GM12878 (cell line): ENCODE measurements around the gene USP31. TPM values are rescaled to one million over a fixed set of nuclear protein-coding genes. Genes with fewer than 3 reads are reported as not detected.

Experiments used
- ATAC-seq: fragments of 200-7000 bp; cut with Tn5 transposase; 3 replicates; pipeline ENCODE4 v1.9.1; 2020; ENCODE audit warnings: mild to moderate bottlenecking, moderate library complexity
- BruUV-seq: library from RNA; stranded (reverse); fragments of 400-500 nt; replicated peaks from 2 replicates; lab custom pipeline; 2021; lab: Mats Ljungman, UMichigan
- CTCF ChIA-PET: fragments of 300-600 bp; sonication (Branson Sonifier 250); formaldehyde crosslinking; extraction: SDS; loops from one replicate; lab custom pipeline; 2021; ENCODE audit warnings: inconsistent platforms; lab: Yijun Ruan, JAX
- POLR2A ChIA-PET: fragments of 350-600 bp; formaldehyde crosslinking; extraction: SDS; loops from one replicate; lab custom pipeline; 2021; ENCODE audit warnings: inconsistent platforms; lab: Charles Lee
- RAD21 ChIA-PET: fragments of 300-600 bp; sonication (Branson Sonifier 250); formaldehyde crosslinking; loops from one replicate; lab custom pipeline; 2023; ENCODE audit warnings: antibody characterized with exemption; ENCODE audit not compliant: unreplicated experiment; lab: Charles Lee
- SMC1A ChIA-PET: fragments of 300-600 bp; sonication (Branson Sonifier 250); formaldehyde crosslinking; loops from one replicate; lab custom pipeline; 2023; ENCODE audit not compliant: unreplicated experiment, uncharacterized antibody; lab: Charles Lee
- DNase-seq: peaks from one replicate; pipeline ENCODE4 v3.0.0-alpha.2; 2011; ENCODE audit warnings: low read depth, low spot score
- FAIRE-seq: peaks from 3 replicates; lab custom pipeline; 2011; peaks lifted over from hg19 to GRCh38; lab: Jason Lieb, UNC
- H2AFZ ChIP-seq: 2 replicates; pipeline ENCODE4 v1.6.0; 2011; ENCODE audit warnings: low read depth, low read length, control low read depth; ENCODE audit not compliant: control insufficient read depth
- H3K27ac ChIP-seq: 2 replicates; pipeline ENCODE4 v1.5.1; 2011; ENCODE audit warnings: control low read depth; ENCODE audit not compliant: control insufficient read depth, insufficient read depth
- H3K27me3 ChIP-seq, 2 experiments: replicated peaks in 1 of 2; 2 replicates each; pipeline versions ENCODE4 v1.6.0 to v1.6.1; 2011; ENCODE audit warnings: low read length in 1 of 2; ENCODE audit not compliant: control insufficient read depth in 2 of 2, insufficient read depth in 2 of 2
- H3K36me3 ChIP-seq, 2 experiments: 2 replicates each; pipeline ENCODE4 v1.5.1; 2011; ENCODE audit warnings: low read length in 1 of 2; ENCODE audit not compliant: control insufficient read depth in 2 of 2, insufficient read depth in 2 of 2
- H3K4me1 ChIP-seq: 2 replicates; pipeline ENCODE4 v1.6.1; 2011; ENCODE audit warnings: mild to moderate bottlenecking, low read length, moderate library complexity, mixed read lengths; ENCODE audit not compliant: control insufficient read depth, insufficient read depth
- H3K4me2 ChIP-seq: 2 replicates; pipeline ENCODE4 v1.6.0; 2011; ENCODE audit warnings: control low read depth; ENCODE audit not compliant: control insufficient read depth, insufficient read depth
- H3K4me3 ChIP-seq: fragments of 200-600 bp; sonication (generic); 2 replicates; pipeline ENCODE4 v1.5.1; 2016
- H3K79me2 ChIP-seq: 2 replicates; pipeline ENCODE4 v1.6.0; 2011; ENCODE audit warnings: low read length; ENCODE audit not compliant: control insufficient read depth, insufficient read depth
- H3K9ac ChIP-seq: 2 replicates; pipeline ENCODE4 v1.8.0; 2011; ENCODE audit warnings: low read length, control low read depth, mixed read lengths; ENCODE audit not compliant: control insufficient read depth, insufficient read depth
- H3K9me3 ChIP-seq: replicated peaks from 3 replicates; pipeline ENCODE4 v1.5.1; 2011; ENCODE audit warnings: mild to moderate bottlenecking, low read length; ENCODE audit not compliant: control insufficient read depth, insufficient read depth
- H4K20me1 ChIP-seq: 2 replicates; pipeline ENCODE4 v1.6.0; 2011; ENCODE audit not compliant: control insufficient read depth, insufficient read depth
- CBFB ChIP-seq: IDR thresholded peaks from 2 replicates; pipeline ENCODE4 v1.6.1; 2016; ENCODE audit warnings: antibody characterized with exemption, low read depth
- CREB1 ChIP-seq: IDR thresholded peaks from 2 replicates; pipeline ENCODE4 v1.6.1; 2012; ENCODE audit warnings: low read depth, mild to moderate bottlenecking, inconsistent platforms
- IKZF1 ChIP-seq: fragments of 450-650 bp; conservative IDR thresholded peaks from 2 replicates; pipeline ENCODE4 v1.6.1; 2017; ENCODE audit warnings: antibody characterized with exemption, mild to moderate bottlenecking
- LARP7 ChIP-seq: fragments of 450-650 bp; IDR thresholded peaks from 2 replicates; pipeline ENCODE4 v1.6.1; 2017; ENCODE audit warnings: mild to moderate bottlenecking
- NR2F1 ChIP-seq: fragments of 450-650 bp; conservative IDR thresholded peaks from 2 replicates; pipeline ENCODE4 v1.6.1; 2017; ENCODE audit warnings: mild to moderate bottlenecking
- PBX3 ChIP-seq: IDR thresholded peaks from 2 replicates; pipeline ENCODE4 v1.6.1; 2011; ENCODE audit warnings: mild to moderate bottlenecking, low read depth, low read length, moderate library complexity; ENCODE audit not compliant: insufficient replicate concordance
- RAD21 ChIP-seq: IDR thresholded peaks from 2 replicates; pipeline ENCODE4 v1.6.1; 2011; ENCODE audit warnings: mild to moderate bottlenecking, low read depth, low read length, moderate library complexity; ENCODE audit not compliant: insufficient read depth
- RAD51 ChIP-seq: fragments of 450-650 bp; IDR thresholded peaks from 2 replicates; pipeline ENCODE4 v1.6.1; 2016; ENCODE audit warnings: moderate library complexity, mild to moderate bottlenecking, inconsistent platforms
- RCOR1 ChIP-seq: conservative IDR thresholded peaks from 2 replicates; pipeline ENCODE4 v1.6.1; 2012; ENCODE audit warnings: low read depth, low read length, improper control_type of control experiment
- WGBS: methylation state at CpG from one replicate; pipeline ENCODE4 v1.1.6; 2016; ENCODE audit warnings: low lambda C conversion rate; ENCODE audit not compliant: insufficient replicate concordance, insufficient coverage; ENCODE audit errors: missing lambda C conversion rate; 5-methylcytosine and 5-hydroxymethylcytosine counted together
- in situ Hi-C: fragments of 300-500 bp; cut with MboI; formaldehyde crosslinking; loops from 9 replicates; pipeline ENCODE4 v1.14.3; 2018; ENCODE audit warnings: mixed read lengths
- intact Hi-C: fragments of 100-400 bp; cut with micrococcal nuclease; formaldehyde crosslinking; loops from one replicate; pipeline ENCODE4 v1.14.2; 2022; ENCODE audit not compliant: unreplicated experiment
- polyA plus RNA-seq, 11 experiments: library from polyadenylated mRNA; depleted of rRNA in 4 of 11; unstranded in 6 of 11; stranded (reverse) in 5 of 11; fragments of >200 nt; fragmentation: Nextera tagmentation in 4 of 11; fragmentation: Illumina TruSeq in 1 of 11; extraction: Ambion mirVana in 4 of 11; extraction: Trizol in 1 of 11; gene quantifications; 1 replicate in 1 of 11; 2 replicates in 10 of 11; pipeline versions ENCODE4 v1.2.1 to v1.2.3, GENCODE V29; 2011 to 2016; ENCODE audit warnings: inconsistent platforms in 2 of 11, missing spikeins in 2 of 11, low read depth in 1 of 11
- total RNA-seq, 4 experiments: library from RNA; depleted of rRNA in 3 of 4; stranded (reverse); fragments of >200 nt in 3 of 4; fragmentation: Illumina TruSeq in 1 of 4; extraction: Trizol in 1 of 4; gene quantifications; 2 replicates each; pipeline versions ENCODE4 v1.2.1 to v1.2.3, GENCODE V29; 2013 to 2021
- TF ChIP-seq, protein P1 (sequence below): fragments of 450-650 bp; IDR thresholded peaks from 2 replicates; pipeline ENCODE4 v1.6.1; 2017; ENCODE audit warnings: mild to moderate bottlenecking, moderate library complexity

USP31 gene
- total and polyA plus RNA-seq, 10 of the 15 experiments (the other 5 are each of a cell fraction or from before 2014, with no cell fraction given): 0.87 to 6.5 (median 3.2) TPM

GRCh38 chr16:23186171-23186570, 36.9 kb upstream of the USP31 start:
- DNase-seq: no peak
- Histone ChIP-seq H3K79me2 (no peaks in the 10 kb centered on the region), H3K27me3 (peaks cover 3 to 7% of the 10 kb centered on the region in 2 experiments; a peak in 3 of 4 replicates), H2AFZ (no peak overlapping the region), H3K4me1 (peaks cover 7% of the 10 kb centered on the region), H3K4me3 (no peak overlapping the region), H4K20me1 (no peaks in the 10 kb centered on the region; the same call in 1 of the 2 replicates), H3K36me3 (no peaks in the 10 kb centered on the region), H3K9me3 (no peaks in the 10 kb centered on the region), H3K27ac (no peak overlapping the region), H3K4me2 (no peak overlapping the region), H3K9ac (no peak overlapping the region)
- WGBS: 53% methylated on average over 24 of the region's 24 CpGs
- intact Hi-C loops: no loop called here
- in situ Hi-C loops: no loop called here
- ChIA-PET CTCF (interaction anchor here (13.5 kb wide), 1 partner anchor 249 kb away, joined by 470 read pairs; no protein-coding TSS in a partner anchor), SMC1A (interaction anchor here (9.7 kb wide), 1 partner anchor 248 kb away, joined by 189 read pairs; no protein-coding TSS in a partner anchor), POLR2A (interaction anchor here (0.5 kb wide), 1 partner anchor 49 kb away, joined by 3 read pairs; no protein-coding TSS in a partner anchor), RAD21 (interaction anchor here (8.9 kb wide), 1 partner anchor 249 kb away, joined by 159 read pairs; no protein-coding TSS in a partner anchor)
- no TSS peak for BruUV-seq
- no peak for ATAC-seq
- TF ChIP-seq RCOR1: no peak
- TF ChIP-seq PBX3: no peak
- no peak for TF ChIP-seq NR2F1
- TF ChIP-seq CREB1: no peak
- no peak for FAIRE-seq

DNA sequence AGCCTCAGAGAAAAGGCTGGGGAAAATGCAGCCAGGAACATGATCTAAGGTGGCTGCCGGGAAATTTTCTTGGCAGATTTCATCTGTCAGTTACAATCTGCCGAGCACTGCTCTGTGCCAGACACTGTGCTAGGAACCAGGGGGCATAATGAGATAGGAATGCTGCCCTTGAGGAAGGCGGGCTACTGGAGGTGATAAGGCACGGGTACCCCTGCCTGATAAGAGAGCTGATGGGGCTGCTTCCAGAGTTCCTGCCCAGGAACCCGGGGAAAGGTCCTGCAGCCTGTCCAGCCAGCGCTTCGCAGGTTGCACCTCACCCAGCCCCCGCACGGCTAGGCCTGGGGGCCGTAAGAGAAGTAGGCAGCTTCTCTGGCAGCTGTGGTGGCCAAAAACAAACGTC, 36.4 kb upstream of the USP31 start:
- no TSS peak for BruUV-seq
- FAIRE-seq: no peak
- in situ Hi-C loops: no loop called here
- TF ChIP-seq CBFB (no peak), RAD51 (no peak), LARP7 (no peak), IKZF1 (no peak), RAD21 (no peak)
- TF ChIP-seq, protein P1, sequence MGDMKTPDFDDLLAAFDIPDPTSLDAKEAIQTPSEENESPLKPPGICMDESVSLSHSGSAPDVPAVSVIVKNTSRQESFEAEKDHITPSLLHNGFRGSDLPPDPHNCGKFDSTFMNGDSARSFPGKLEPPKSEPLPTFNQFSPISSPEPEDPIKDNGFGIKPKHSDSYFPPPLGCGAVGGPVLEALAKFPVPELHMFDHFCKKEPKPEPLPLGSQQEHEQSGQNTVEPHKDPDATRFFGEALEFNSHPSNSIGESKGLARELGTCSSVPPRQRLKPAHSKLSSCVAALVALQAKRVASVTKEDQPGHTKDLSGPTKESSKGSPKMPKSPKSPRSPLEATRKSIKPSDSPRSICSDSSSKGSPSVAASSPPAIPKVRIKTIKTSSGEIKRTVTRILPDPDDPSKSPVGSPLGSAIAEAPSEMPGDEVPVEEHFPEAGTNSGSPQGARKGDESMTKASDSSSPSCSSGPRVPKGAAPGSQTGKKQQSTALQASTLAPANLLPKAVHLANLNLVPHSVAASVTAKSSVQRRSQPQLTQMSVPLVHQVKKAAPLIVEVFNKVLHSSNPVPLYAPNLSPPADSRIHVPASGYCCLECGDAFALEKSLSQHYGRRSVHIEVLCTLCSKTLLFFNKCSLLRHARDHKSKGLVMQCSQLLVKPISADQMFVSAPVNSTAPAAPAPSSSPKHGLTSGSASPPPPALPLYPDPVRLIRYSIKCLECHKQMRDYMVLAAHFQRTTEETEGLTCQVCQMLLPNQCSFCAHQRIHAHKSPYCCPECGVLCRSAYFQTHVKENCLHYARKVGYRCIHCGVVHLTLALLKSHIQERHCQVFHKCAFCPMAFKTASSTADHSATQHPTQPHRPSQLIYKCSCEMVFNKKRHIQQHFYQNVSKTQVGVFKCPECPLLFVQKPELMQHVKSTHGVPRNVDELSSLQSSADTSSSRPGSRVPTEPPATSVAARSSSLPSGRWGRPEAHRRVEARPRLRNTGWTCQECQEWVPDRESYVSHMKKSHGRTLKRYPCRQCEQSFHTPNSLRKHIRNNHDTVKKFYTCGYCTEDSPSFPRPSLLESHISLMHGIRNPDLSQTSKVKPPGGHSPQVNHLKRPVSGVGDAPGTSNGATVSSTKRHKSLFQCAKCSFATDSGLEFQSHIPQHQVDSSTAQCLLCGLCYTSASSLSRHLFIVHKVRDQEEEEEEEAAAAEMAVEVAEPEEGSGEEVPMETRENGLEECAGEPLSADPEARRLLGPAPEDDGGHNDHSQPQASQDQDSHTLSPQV: no peak

More for the DNA sequence above, 36.4 kb upstream of the USP31 start:
- ChIA-PET CTCF (interaction anchor here (1.3 to 13.5 kb wide), 2 partner anchors 102 to 250 kb away, joined by 5 to 470 read pairs; no protein-coding TSS in a partner anchor), RAD21 (interaction anchor here (8.9 kb wide), 1 partner anchor 249 kb away, joined by 159 read pairs; no protein-coding TSS in a partner anchor), POLR2A (interaction anchor here (0.5 kb wide), 1 partner anchor 49 kb away, joined by 3 read pairs; no protein-coding TSS in a partner anchor), SMC1A (interaction anchor here (9.7 kb wide), 1 partner anchor 249 kb away, joined by 189 read pairs; no protein-coding TSS in a partner anchor)
- Histone ChIP-seq H3K79me2 (no peaks in the 10 kb centered on the region), H3K9ac (no peak overlapping the region), H2AFZ (no peak overlapping the region), H3K4me1 (peaks cover 7% of the 10 kb centered on the region), H3K4me3 (no peak overlapping the region), H3K36me3 (no peaks in the 10 kb centered on the region), H4K20me1 (no peaks in the 10 kb centered on the region; the same call in 1 of the 2 replicates), H3K4me2 (no peak overlapping the region), H3K27ac (no peak overlapping the region), H3K9me3 (no peaks in the 10 kb centered on the region), H3K27me3 (peaks cover 3 to 7% of the 10 kb centered on the region in 2 experiments; a peak in 3 of 4 replicates)
- intact Hi-C loops: no loop called here
- DNase-seq (no peak), ATAC-seq (no peak)
- 25% methylated on average over 11 of the region's 11 CpGs for WGBS
